Right atrium auricular region (tissue), 2 donors: ENCODE measurements around the gene ANKRD55. TPM values are rescaled to one million over a fixed set of nuclear protein-coding genes. Genes with fewer than 3 reads are reported as not detected.

ENCODE experiments used
- DNase-seq: peaks from one replicate; pipeline ENCODE4 v3.0.0-alpha.2; 2019; ENCODE audit warnings: low spot score
- H3K27ac ChIP-seq, 2 donors: fragments of 200-600 bp; sonication (generic); 1 replicate in 1 of 2; 2 replicates in 1 of 2; pipeline ENCODE4 v1.5.1; 2016 to 2019
- H3K27me3 ChIP-seq, 2 donors: fragments of 200-600 bp; sonication (generic); one replicate each; pipeline versions ENCODE4 v1.5.1 to v1.6.0; 2017 to 2019
- H3K36me3 ChIP-seq: fragments of 200-600 bp; sonication (generic); one replicate; pipeline ENCODE4 v1.5.1; 2016
- H3K4me1 ChIP-seq, 2 donors: fragments of 200-600 bp; sonication (generic); one replicate each; pipeline versions ENCODE4 v1.5.1 to v1.6.0; 2017 to 2019
- H3K4me3 ChIP-seq, 2 donors: fragments of 200-600 bp; sonication (generic); 1 replicate in 1 of 2; 2 replicates in 1 of 2; pipeline ENCODE4 v1.5.1; 2017 to 2019; ENCODE audit warnings: mild to moderate bottlenecking in 1 of 2, moderate library complexity in 1 of 2
- H3K9me3 ChIP-seq, 2 donors: fragments of 200-600 bp; sonication (generic); one replicate each; pipeline ENCODE4 v1.5.1; 2019
- total RNA-seq, 2 donors: library from RNA; depleted of rRNA; stranded (reverse); fragments of >200 nt; gene quantifications; one replicate each; pipeline ENCODE4 v1.1.0, GENCODE V29; 2016
- TF ChIP-seq, protein P1 (sequence below), 2 donors: fragments of 200-600 bp; sonication (generic); IDR thresholded peaks; one replicate each; pipeline ENCODE4 v1.5.1; 2019; ENCODE audit warnings: antibody characterized with exemption in 2 of 2

Gene ANKRD55
- total RNA-seq, 2 donors from 2014 or later, result 0.20 TPM; not detected in 1

- Histone ChIP-seq H3K4me3 (no peak overlapping the region), H3K9me3 (peaks cover 0 to 5% of the 10 kb centered on the region in 2 donors), H3K4me1 (peaks cover 0 to 17% of the 10 kb centered on the region in 2 donors), H3K27me3 (no peaks in the 10 kb centered on the region), H3K36me3 (no peaks in the 10 kb centered on the region), H3K27ac (no peak overlapping the region)
- TF ChIP-seq, protein P1, sequence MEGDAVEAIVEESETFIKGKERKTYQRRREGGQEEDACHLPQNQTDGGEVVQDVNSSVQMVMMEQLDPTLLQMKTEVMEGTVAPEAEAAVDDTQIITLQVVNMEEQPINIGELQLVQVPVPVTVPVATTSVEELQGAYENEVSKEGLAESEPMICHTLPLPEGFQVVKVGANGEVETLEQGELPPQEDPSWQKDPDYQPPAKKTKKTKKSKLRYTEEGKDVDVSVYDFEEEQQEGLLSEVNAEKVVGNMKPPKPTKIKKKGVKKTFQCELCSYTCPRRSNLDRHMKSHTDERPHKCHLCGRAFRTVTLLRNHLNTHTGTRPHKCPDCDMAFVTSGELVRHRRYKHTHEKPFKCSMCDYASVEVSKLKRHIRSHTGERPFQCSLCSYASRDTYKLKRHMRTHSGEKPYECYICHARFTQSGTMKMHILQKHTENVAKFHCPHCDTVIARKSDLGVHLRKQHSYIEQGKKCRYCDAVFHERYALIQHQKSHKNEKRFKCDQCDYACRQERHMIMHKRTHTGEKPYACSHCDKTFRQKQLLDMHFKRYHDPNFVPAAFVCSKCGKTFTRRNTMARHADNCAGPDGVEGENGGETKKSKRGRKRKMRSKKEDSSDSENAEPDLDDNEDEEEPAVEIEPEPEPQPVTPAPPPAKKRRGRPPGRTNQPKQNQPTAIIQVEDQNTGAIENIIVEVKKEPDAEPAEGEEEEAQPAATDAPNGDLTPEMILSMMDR (IDR thresholded peaks at IDR 0.05), result no peak
- DNase-seq, result no peak
These were observed 45.2 kb upstream of the ANKRD55 start for GRCh38 chr5:56278335-56278753.

GRCh38 chr5:56277573-56277972 is 44.4 kb upstream of the ANKRD55 start:
- TF ChIP-seq, protein P1 (IDR thresholded peaks at IDR 0.05), result no peak
- no peaks in the 10 kb centered on the region for H3K27me3 ChIP-seq
- no peaks in the 10 kb centered on the region for H3K36me3 ChIP-seq
- H3K4me3 ChIP-seq, result no peak overlapping the region
- no peak for DNase-seq
- no peak overlapping the region for H3K27ac ChIP-seq
- H3K4me1 ChIP-seq, result peaks cover 0 to 17% of the 10 kb centered on the region in 2 donors
- H3K9me3 ChIP-seq, result peaks cover 0 to 5% of the 10 kb centered on the region in 2 donors

GRCh38 chr5:56273376-56273955 is 40.3 kb upstream of the ANKRD55 start:
- no peaks in the 10 kb centered on the region for H3K9me3 ChIP-seq
- H3K4me1 ChIP-seq, result peaks cover 0 to 11% of the 10 kb centered on the region in 2 donors
- no peak overlapping the region for H3K27ac ChIP-seq

GRCh38 chr5:56272765-56273164 is 39.6 kb upstream of the ANKRD55 start:
- no peak for DNase-seq
- Histone ChIP-seq H3K4me3 (no peak overlapping the region), H3K27me3 (no peaks in the 10 kb centered on the region), H3K36me3 (no peaks in the 10 kb centered on the region), H3K27ac (no peak overlapping the region), H3K9me3 (no peaks in the 10 kb centered on the region), H3K4me1 (peaks cover 0 to 11% of the 10 kb centered on the region in 2 donors)
- TF ChIP-seq, protein P1 (IDR thresholded peaks at IDR 0.05), result no peak

More at GRCh38 chr5:56273376-56273955, 40.3 kb upstream of the ANKRD55 start:
- H3K27me3 ChIP-seq, result no peaks in the 10 kb centered on the region
- TF ChIP-seq, protein P1 (IDR thresholded peaks at IDR 0.05), result no peak
- H3K4me3 ChIP-seq, result no peak overlapping the region
- no peaks in the 10 kb centered on the region for H3K36me3 ChIP-seq
- no peak for DNase-seq

- TF ChIP-seq, protein P1 (IDR thresholded peaks at IDR 0.05), result peak; percentile 94 to 99
- Histone ChIP-seq H3K36me3 (no peaks in the 10 kb centered on the region), H3K9me3 (no peaks in the 10 kb centered on the region), H3K27ac (no peak overlapping the region), H3K4me3 (no peak overlapping the region), H3K27me3 (no peaks in the 10 kb centered on the region), H3K4me1 (peaks cover 0 to 11% of the 10 kb centered on the region in 2 donors)
- peak; percentile 89 for DNase-seq
These were observed 37.6 kb upstream of the ANKRD55 start for GRCh38 chr5:56270568-56271392.
